ENCODE measurements around the gene GMDS.

GRCh38 chr6:1598433-1598832, 647.0 kb downstream of the GMDS start:
- TF ChIP-seq CTCF (IDR thresholded peaks at IDR 0.05 in 4 of 5, conservative IDR thresholded peaks at IDR 0.05 in 1 of 5), result no peak
- no peak for TF ChIP-seq POLR2A (IDR thresholded peaks at IDR 0.05)

Data from gastrocnemius medialis (tissue), 4 donors.